GM19452 (cell line): ENCODE results near the gene MYO1F.
"Not testable (repeated sequence)": the region's sequence is repeated elsewhere in the genome, so short reads cannot be mapped to it uniquely, and the experiment has no call there.

ENCODE experiments used
- ATAC-seq: cut with Tn5 transposase; IDR thresholded peaks from one replicate; pipeline ENCODE4 v1.9.1; 2021; ENCODE audit not compliant: unreplicated experiment

The MYO1F gene

DNA sequence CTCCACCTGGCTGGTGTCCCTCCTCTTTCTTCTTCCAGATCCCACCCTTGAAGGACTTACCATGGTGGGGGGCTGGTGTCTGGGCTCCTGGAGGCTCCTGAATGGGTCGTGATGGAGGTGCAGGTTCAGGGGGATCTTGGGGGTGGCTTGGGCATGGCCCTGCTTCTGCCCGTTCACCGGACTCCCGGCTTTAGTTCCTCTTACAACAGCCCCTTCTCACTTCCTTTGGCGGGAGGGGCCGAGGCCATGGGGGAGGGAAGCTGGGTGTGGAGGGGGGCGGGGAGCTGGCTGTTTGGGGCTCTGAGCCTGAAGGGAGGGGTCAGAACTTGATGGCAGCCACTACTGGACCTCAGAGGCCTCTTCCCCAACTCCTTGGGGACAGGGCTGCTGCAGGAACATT, at the start of gene MYO1F:
MYO1F (minus strand) TSS at position 196 of the 400 bp plus-strand sequence; CDS start at position 63, 133 bp downstream.
- ATAC-seq, result no peak

DNA sequence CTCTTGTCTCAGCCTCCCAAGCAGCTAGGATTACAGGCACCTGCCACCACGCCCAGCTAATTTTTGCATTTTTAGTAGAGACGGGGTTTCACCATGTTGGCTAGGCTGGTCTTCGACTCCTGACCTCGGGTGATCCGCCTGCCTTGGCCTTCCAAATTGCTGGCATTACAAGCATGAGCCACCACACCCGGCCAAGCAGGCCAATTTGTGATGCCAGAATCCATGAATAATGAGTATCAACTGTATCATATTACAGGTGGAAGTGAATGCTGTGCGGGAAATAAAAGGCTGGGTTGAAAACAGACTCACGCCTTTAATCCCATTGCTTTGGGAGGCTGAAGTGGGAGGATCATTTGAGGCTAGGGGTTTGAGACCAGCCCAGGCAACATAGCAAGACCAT, 49.6 kb upstream of the MYO1F start:
- no peak for ATAC-seq

DNA sequence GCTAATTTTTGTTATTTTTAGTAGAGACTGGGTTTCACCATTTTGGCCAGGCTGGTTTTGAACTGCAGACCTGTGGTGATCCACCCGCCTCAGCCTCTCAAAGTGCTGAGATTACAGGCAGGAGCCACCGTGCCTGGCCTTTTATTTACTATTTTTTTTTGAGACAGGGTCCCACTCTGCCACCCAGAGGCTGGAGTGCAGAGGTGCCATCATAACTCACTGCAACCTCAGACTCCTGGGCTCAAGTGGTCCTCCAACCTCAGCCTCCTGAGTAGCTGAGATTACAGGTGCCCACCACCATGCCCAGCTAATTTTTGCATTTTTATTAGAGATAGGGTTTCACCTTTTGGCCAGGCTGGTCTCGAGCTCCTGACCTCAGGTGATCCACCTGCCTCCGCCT, 45.6 kb upstream of the MYO1F start:
- not testable (repeated sequence) for ATAC-seq

DNA sequence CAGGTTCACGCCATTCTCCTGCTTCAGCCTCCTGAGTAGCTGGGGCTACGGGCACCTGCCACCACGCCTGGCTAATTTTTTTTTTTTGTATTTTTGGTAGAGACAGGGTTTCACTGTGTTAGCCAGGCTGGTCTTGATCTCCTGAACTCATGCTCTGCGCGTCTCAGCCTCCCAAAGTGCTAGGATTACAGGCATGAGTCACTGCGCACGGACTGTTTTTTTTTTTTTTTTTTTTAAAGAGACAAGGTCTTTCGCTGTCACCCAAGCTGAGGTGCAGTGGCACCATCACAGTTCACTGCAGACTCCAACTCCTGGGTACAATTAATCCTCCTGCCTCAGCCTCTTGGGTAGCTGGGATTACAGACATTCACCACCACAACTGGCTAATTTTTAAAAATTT, 41.5 kb upstream of the MYO1F start:
- ATAC-seq, result no peak

DNA sequence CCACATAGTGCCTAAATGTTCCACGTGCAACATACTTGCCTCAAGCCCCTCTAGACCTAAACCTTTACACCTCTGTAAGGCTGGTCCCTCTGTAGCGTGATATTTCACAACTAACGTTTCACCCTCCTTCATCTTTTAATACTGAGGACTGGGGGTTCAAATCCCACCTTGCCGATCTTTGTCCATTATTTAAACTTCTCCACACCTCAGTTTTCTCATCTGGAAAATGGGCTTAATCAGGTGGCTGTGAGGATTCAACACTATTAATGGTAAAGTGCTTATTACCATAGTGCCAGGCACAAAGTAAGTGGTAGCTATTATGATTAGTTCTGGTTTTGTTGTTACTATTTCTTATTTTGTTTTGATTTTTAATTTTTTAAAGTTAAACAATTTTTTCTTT, 40.7 kb upstream of the MYO1F start:
- no peak for ATAC-seq

DNA sequence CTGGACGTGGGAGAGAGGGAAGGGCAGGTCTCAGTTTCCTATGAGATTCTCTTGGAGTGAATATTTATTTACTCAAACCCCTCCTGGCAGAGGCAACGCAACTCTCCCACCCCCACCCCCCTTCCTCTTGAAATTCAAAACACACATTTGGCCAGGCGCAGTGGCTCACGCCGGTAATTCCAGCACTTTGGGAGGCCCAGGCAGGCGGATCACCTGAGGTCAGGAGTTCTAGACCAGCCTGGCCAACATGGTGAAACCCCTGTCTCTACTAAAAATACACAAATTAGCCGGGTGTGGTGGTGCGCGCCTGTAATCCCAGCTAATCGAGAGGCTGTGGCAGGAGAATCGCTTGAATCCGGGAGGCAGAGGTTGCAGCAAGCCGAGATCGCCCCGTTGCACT, 40.1 kb upstream of the MYO1F start:
- ATAC-seq, result not testable (repeated sequence)

DNA sequence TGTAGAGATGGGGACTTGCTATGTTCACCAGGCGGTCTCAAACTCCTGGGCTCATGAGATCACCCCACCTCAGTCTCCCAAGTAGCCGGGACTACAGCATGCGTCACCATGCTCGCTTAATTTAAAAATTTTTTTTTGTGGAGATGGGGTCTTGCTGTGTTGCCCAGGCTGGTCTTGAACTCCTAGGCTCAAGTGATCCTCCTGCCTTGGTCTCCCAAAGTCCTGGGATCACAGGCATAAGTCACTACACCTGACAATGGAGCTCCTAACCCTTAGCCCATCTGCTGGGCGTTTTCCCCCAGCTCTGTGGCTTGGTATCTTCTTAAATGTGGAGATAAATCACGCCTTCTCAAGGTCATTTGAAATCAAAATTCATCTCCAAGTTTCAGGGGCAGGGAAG, 39.6 kb upstream of the MYO1F start:
- no peak for ATAC-seq

DNA sequence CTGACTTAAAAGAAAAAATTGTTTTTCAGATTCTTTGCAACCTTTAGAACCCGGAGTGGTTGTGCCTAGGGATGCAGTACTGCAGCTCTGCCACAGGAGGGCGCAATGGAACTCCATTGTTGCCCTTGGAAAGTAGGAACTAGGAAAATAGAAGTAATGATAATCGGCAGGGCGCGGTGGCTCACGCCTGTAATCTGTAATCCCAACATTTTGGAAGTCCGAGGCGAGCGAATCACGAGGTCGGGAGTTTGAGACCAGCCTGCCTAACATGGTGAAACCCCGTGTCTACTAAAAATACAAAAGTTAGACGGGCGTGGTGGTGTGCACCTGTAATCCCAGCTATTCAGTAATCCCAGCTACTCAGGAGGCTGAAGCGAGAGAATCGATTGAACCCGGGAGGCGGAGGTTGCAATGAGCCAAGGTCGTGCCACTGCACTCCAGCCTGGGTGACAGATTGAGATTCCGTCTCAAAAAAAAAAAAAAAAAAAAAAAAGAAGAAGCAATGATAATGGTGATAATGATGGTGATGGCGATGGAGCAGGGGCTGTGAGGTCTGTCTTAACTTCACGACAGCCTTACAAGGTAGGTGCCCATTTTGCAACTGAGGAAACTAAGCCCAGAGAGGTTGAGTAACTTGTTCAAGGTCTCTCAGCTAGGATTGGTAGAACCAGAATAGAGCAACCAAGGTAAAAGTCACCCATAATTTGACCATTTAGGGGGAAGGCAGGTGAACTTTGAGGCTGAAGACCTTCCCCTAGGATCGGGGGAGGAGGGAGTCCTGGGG, 38.8 kb upstream of the MYO1F start:
- no peak for ATAC-seq

DNA sequence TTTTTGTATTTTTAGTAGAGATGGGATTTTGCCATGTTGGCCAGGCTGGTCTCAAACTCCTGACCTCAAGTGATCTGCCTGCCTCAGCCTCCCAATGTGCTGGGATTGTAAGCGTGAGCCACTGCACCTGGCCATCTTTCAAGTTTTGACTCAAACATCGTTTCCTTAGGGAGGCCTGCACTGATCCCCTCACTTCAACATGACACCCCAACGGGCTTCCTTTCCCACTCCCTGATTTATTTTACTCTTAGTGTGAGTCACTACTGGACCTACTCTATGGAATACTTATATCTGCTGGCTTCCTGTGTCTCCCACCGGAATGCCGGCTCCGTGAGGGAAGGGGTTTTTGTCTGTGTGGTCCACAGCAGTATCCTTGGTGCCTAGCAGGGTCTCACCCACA, 37.8 kb upstream of the MYO1F start:
- no peak for ATAC-seq

DNA sequence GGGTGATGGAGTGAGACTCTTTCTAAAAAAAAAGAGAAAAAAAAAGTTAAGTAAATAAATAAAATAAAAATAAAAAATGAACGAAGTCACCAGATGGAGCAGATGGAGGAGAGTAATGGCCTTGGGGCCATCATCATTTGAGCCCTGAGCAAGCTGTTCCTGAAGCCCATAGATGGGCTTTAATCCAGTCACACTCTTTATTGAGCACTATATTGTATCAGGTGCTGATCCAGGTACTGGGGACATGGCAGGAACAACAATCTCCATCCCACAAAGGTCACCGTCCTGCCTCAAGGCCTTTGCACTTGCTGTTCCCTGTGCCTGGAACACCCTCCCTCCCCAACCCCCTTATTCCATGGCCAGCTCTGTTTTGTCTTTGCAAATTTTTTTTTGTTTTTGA, 37.2 kb upstream of the MYO1F start:
- no peak for ATAC-seq

DNA sequence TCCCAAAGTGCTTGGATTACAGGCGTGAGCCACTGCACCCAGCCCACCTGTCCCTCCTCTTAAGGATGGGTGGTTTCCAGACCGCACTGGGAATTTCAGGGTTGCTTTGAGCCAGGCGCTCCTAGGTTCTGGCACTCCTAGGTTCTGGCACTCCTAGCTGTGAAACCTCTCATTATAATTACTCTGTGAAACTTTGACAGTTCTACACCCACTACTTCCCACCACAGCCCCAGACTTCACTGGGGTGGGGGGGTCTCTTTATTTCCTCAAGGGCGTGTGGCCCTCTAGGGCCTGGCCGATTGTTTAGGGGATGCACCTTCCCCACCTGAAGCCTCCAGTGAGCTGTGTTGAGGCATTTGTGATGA, 35.5 kb upstream of the MYO1F start:
- no peak for ATAC-seq

DNA sequence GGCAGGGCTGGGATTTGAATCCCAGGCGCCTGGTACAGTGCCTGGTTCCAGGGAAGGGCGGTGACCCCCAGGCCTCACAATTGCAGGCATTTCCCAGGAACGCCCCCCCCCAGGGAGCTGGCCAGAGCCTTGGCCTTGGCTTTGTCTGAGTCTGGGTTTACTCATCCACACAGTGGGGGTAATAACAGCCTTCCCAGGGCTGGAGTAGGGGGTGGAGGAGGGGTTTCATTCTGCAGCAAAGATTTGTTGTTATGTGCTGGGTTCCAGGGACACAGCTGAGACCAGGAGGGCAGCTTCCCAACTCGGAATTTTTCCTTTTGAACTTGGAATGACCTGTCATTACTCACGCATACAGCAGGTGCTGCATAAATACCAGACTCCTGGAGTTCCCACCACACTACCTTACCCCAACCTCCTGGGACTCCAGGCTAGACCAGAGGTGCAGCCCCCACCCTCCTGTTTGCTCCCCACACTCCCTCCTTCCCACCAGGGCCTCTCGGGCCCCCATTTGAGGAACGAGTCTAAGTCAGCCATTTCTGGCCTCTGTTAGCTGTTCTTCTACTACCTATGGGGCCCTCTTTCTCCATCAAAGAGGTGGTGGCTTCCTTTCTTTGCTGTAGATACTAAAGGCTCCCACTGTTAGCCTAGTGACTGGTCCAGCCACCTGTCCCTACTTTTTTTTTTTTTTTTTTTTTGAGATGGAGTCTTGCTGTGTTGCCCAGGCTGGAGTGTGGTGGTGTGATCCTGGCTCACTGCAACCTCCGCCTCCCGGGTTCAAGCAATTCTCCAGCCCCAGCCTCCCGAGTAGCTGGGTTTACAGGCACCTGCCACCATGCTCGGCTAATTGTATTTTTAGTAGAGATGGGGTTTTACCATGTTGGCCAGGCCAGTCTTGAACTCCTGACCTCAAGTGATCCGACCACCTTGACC, 34.9 kb upstream of the MYO1F start:
- no peak for ATAC-seq

DNA sequence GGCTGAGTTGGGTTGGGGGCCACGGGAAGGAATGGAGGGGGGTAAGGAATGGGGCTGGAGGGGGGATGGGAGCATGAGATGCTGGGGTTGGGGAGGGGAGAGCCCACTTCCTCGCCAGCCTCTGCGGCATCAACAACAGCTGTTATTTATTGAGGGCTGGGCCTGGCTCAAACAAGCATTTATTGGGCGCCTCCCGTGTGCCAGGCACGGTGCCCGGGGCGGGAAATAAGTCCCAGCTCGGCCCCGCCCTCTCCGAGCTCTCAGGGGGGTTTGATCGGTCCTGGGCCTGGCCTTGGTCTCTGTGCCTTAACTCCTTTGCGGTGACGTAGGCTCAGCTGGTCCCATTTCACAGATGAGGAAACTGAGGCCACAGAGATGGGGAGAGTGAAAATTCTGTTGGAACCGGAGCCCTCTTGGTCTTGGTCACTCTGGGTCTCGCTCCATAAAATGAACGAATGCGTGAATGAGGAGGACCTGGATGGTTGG, 34.2 kb upstream of the MYO1F start:
- ATAC-seq, result no peak

DNA sequence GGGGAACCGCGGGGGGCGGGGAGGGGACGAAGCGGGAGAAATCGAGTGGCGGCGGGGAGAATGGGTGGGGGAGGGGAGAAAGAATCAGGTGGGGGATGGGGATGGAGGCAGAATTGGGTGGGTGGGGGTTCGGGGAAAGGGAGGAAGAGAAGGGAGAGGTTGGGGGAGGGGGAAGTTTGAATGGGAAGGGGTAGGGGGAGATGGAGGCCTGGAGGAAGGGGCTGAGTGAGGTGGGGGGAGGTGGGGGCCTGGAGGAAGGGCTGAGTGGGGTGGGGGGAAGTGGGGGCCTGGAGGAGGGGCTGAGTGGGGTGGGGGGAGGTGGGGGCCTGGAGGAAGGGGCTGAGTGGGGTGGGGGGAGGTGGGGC, 33.7 kb upstream of the MYO1F start:
- no peak for ATAC-seq

DNA sequence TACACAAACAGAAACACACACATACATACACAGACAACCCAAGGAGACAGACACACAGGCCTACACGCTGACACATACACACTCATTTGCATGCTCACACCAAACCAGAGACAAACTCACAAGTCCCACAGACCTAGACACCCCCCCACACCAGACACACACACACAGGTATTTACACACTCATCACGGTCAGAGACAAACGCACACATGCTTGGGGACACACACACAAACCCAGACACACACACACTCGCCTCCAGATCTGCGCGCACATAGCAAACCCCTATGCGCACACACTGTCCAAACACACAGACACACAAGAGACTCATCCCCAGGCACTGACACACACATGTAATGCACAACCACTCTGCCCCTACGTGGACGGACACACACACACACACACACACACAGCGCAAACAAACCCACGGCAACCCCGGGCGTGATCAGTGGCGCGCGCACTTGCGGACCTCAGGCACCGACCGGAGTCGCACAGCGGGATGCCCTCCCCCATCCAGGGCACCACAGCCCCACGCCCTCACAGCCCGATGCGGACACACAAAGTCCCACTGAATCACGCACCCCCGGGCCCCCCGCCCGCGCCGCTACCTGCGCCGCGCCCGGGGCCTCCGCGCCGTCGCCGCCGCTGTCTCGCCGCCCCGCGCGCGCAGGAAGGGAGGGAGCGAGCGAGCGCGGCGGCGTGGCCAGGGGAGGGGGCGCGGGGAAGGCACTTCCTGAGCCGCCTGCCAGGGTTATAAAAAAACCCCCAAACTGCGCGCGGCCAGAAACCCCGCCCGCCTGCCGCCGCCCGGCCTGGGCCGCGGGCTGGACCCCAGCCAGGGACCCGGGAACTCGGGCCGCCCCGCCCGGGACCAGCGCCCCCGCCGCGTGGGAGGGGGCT, 33.0 kb upstream of the MYO1F start, which contains the start of gene ADAMTS10:
ADAMTS10 (minus strand) TSS at position 675 of the 895 bp plus-strand sequence. CDS start 5,005 bp downstream, outside the sequence.
- ATAC-seq, result no peak

DNA sequence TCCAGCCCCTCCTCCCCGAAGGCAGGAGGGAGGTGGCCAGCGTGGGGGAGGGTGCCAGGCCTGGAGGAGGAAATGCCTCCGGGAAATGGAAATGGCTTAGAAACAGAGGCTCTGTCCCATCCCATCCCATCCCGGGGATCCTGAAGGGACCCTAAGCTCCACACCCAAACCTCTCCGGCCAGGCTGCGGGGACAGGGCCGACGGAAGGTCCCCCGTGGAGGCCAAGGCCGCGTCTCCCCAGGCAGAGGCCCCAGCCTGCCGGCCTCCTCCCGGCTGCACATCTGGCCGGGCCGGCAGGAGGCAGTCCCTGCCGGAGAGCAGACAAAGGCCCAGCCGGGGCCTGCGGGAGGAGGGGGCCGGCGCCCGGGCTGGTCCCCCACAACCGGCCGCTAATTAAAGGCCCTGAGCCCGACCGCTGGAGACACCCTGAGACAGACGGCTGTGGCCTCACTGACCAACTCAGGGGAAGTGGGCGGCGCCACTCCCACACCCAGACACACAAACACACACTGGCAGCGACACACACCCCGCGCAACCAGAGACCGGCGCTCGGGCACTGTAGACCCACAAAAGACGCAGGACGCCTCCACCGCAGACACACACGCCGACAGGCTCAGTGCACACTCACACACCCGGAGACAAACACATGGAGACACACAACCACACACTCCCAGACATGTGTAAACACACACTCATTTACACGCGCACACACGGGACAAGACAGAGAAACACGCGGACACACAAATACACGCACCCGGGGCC, 32.2 kb upstream of the MYO1F start:
- ATAC-seq, result no peak

DNA sequence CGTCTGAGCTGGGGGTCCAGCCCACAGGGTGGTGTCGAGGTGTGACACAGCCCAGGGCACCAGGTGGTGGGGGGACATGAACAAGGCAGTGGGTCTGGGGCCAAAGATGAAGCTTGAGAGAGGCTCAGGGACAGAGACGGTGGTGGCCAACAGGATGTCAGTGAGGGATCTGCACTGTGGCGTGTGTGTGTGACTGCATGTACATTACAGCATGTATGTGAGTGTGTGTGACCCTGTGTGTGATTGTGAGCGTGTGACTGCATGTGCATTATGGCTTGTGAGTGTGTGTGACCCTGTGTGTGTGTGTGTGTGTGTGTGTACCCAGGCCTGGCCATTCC, 31.7 kb upstream of the MYO1F start:
- no peak for ATAC-seq

DNA sequence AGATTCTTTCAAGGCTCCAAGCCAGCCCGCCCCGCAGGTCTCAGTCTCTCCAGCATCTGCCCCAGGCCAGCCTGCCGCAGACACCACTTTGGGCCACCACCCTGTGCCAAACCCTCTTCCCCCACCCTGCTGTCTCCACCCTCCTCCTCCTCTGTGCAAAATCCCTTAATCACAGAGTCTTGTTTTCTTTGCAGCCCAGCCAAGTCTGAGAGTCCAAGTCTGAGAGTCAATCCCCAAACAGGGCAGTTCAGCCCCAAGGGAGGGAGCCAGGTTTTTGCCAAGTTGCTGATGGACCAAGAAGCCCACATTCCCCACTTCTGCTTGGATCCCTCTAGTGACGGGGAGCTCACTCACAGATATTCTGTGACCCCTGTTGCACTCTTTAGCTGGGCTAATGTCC, 30.1 kb upstream of the MYO1F start:
- no peak for ATAC-seq

DNA sequence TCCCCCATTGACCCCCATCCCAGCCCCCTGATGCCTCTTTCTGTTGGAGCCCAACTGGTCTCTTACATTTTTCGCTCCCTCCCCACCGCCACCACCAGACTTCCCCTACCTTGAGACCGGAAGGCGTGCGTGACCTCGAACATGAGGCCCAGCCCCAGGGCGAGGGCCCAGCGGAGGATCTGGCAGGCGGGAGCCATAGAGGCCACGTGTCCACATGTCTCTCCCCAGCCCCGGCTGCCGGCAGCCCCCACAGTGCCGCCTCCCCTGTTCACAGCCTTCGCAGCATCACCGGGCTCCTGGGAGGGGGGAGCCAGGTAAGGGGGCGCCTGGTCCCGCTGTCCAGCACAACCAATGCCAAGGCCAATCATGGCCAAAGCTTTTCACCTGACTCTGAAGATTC, 28.3 kb upstream of the MYO1F start:
- no peak for ATAC-seq

DNA sequence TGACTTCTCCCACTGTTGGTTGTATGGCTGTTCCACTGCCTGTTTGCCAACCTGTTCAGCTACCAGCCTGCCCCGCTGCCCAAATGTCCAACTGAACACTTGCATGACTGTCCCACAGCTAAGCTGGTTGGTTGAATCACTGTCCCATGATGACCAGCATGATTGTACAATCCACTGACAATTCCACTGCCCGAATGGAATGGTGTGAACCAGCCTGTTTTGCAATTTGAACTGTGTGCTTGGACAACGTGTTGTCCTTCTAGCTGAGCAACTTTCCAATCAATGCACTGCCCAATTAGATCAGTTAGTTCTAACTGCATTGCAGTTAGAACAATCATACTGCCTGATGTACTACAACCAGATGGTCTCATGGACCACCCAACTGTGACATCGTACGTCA, 24.6 kb upstream of the MYO1F start:
- ATAC-seq, result no peak
